ENCODE measurements around the gene HIPK2. TPM values are rescaled to one million over a fixed set of nuclear protein-coding genes. Genes with fewer than 3 reads are reported as not detected.

The HIPK2 gene
- total RNA-seq, 2 donors from 2014 or later, result 95.1 to 125 TPM

DNA sequence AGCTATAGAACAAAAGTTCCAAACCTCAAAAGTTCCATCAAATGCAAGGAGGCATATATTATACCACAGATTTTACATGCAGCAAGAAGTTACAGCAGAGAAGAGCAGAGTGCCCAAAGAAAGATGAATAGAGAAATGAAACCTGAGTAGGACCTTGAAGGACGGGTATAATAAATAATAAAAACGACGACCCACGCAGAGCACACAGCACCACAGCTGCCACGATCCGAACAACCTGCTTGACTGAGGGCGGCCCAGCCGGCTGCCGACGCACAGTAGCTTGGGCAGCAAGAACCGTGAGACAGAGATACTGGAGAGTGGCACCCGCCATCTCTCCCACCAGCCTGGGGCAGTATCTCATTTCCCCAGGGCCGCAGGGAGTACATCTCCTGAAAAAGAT lies 79.0 kb downstream of the HIPK2 start:
- H3K4me1 Mint-ChIP-seq, result peaks cover 13% of the 10 kb centered on the region
- WGBS, 2 experiments (ENCODE audit: insufficient coverage in 1 of 2, insufficient read length in 1 of 2), result 95 to 96% methylated on average over 13 of the region's 13 CpGs
- H3K27me3 ChIP-seq (ENCODE audit: control insufficient read depth, insufficient read depth, low read length, poor library complexity, severe bottlenecking), result no peaks in the 10 kb centered on the region
- no peaks in the 10 kb centered on the region for H3K4me1 ChIP-seq (ENCODE audit: control insufficient read depth, insufficient read depth, low read length)
- H3K4me3 ChIP-seq (ENCODE audit: low read length), result no peak overlapping the region
- H3K4me3 Mint-ChIP-seq, result no peak overlapping the region
- peaks cover 17% of the 10 kb centered on the region for H3K36me3 Mint-ChIP-seq (ENCODE audit: low read depth)
- peaks cover 51% of the 10 kb centered on the region for H3K36me3 ChIP-seq (ENCODE audit: control insufficient read depth, insufficient read depth, low read length)
- H3K27ac ChIP-seq (ENCODE audit: low read depth, low read length), result no peak overlapping the region
- H3K27ac Mint-ChIP-seq, result no peak overlapping the region
- no peak for DNase-seq
- no peaks in the 10 kb centered on the region for H3K9me3 ChIP-seq (ENCODE audit: control insufficient read depth, low read length)
- no peaks in the 10 kb centered on the region for H3K9me3 Mint-ChIP-seq
- TF ChIP-seq, protein P1, sequence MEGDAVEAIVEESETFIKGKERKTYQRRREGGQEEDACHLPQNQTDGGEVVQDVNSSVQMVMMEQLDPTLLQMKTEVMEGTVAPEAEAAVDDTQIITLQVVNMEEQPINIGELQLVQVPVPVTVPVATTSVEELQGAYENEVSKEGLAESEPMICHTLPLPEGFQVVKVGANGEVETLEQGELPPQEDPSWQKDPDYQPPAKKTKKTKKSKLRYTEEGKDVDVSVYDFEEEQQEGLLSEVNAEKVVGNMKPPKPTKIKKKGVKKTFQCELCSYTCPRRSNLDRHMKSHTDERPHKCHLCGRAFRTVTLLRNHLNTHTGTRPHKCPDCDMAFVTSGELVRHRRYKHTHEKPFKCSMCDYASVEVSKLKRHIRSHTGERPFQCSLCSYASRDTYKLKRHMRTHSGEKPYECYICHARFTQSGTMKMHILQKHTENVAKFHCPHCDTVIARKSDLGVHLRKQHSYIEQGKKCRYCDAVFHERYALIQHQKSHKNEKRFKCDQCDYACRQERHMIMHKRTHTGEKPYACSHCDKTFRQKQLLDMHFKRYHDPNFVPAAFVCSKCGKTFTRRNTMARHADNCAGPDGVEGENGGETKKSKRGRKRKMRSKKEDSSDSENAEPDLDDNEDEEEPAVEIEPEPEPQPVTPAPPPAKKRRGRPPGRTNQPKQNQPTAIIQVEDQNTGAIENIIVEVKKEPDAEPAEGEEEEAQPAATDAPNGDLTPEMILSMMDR (conservative IDR thresholded peaks at IDR 0.05), result no peak
- no peaks in the 10 kb centered on the region for H3K27me3 Mint-ChIP-seq (ENCODE audit: insufficient read depth)
- no peak overlapping the region for H3K9ac ChIP-seq (ENCODE audit: extremely low read depth, low read length, poor library complexity, severe bottlenecking)

DNA sequence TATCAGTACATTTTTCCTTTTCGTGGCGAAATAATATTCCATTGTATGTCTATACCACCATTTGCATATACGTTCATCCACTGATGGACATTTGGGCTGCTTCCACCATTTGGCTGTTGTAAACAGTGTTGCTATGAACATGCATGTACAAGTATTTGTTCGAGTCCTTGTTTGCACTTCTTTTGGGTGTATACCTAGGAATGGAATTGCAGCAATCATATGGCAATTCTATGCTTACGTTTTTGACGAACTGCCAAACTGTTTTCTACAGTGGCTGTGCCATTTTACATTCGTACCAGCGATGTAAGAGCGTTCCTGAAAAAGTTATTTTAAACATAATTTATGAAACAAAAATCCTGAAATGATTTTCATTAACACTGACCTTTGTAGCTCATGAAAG lies 79.5 kb downstream of the HIPK2 start:
- no peak overlapping the region for H3K27ac Mint-ChIP-seq
- no peak for DNase-seq
- no peaks in the 10 kb centered on the region for H3K27me3 ChIP-seq (ENCODE audit: control insufficient read depth, insufficient read depth, low read length, poor library complexity, severe bottlenecking)
- no peaks in the 10 kb centered on the region for H3K9me3 Mint-ChIP-seq
- peaks cover 57% of the 10 kb centered on the region for H3K36me3 ChIP-seq (ENCODE audit: control insufficient read depth, insufficient read depth, low read length)
- no peaks in the 10 kb centered on the region for H3K9me3 ChIP-seq (ENCODE audit: control insufficient read depth, low read length)
- whole genome bisulfite sequencing, 2 experiments (ENCODE audit: insufficient coverage in 1 of 2, insufficient read length in 1 of 2), result 98% methylated on average over 9 of the region's 9 CpGs
- no peak overlapping the region for H3K9ac ChIP-seq (ENCODE audit: extremely low read depth, low read length, poor library complexity, severe bottlenecking)
- H3K27ac ChIP-seq (ENCODE audit: low read depth, low read length), result no peak overlapping the region
- H3K4me3 Mint-ChIP-seq, result no peak overlapping the region
- H3K4me3 ChIP-seq (ENCODE audit: low read length), result no peak overlapping the region
- H3K36me3 Mint-ChIP-seq (ENCODE audit: low read depth), result peaks cover 17% of the 10 kb centered on the region
- TF ChIP-seq, protein P1 (conservative IDR thresholded peaks at IDR 0.05), result no peak
- H3K4me1 ChIP-seq (ENCODE audit: control insufficient read depth, insufficient read depth, low read length), result no peaks in the 10 kb centered on the region
- H3K4me1 Mint-ChIP-seq, result peaks cover 13% of the 10 kb centered on the region
- no peaks in the 10 kb centered on the region for H3K27me3 Mint-ChIP-seq (ENCODE audit: insufficient read depth)

DNA sequence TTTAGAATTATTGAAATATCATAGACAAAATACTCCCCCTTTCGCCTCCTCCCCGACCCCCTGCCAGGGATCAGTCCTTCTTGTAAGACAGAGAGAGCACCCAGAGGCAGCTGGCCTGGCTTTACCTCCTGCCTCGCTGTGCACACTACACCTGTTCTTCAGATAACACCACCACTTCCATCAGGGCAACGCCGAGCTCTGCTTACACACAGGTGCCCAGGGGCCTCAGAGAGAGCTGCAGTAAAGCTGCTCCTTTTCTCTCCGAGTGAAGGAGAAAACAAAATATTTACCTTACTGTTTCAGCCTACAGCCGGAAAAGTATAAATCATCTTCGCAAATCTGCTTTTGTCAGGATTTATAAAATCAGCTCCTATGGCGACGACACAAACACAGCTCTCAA lies 80.7 kb downstream of the HIPK2 start:
- 96 to 97% methylated on average over 7 to 10 of the region's 10 CpGs for WGBS, 2 experiments (ENCODE audit: insufficient coverage in 1 of 2, insufficient read length in 1 of 2)
- no peak overlapping the region for H3K9ac ChIP-seq (ENCODE audit: extremely low read depth, low read length, poor library complexity, severe bottlenecking)
- DNase-seq, result no peak
- Mint-ChIP-seq H3K4me1 (peaks cover 13% of the 10 kb centered on the region), H3K36me3 (ENCODE audit: low read depth) (peaks cover 17% of the 10 kb centered on the region), H3K27me3 (ENCODE audit: insufficient read depth) (no peaks in the 10 kb centered on the region), H3K9me3 (no peaks in the 10 kb centered on the region), H3K27ac (no peak overlapping the region), H3K4me3 (no peak overlapping the region)
- H3K36me3 ChIP-seq (ENCODE audit: control insufficient read depth, insufficient read depth, low read length), result peaks cover 63% of the 10 kb centered on the region
- TF ChIP-seq, protein P1 (conservative IDR thresholded peaks at IDR 0.05), result no peak
- no peak overlapping the region for H3K4me3 ChIP-seq (ENCODE audit: low read length)
- H3K4me1 ChIP-seq (ENCODE audit: control insufficient read depth, insufficient read depth, low read length), result no peaks in the 10 kb centered on the region
- no peaks in the 10 kb centered on the region for H3K27me3 ChIP-seq (ENCODE audit: control insufficient read depth, insufficient read depth, low read length, poor library complexity, severe bottlenecking)
- no peak overlapping the region for H3K27ac ChIP-seq (ENCODE audit: low read depth, low read length)
- H3K9me3 ChIP-seq (ENCODE audit: control insufficient read depth, low read length), result no peaks in the 10 kb centered on the region
